ENCODE measurements around the gene ZNF22.
"Not testable (repeated sequence)": the region's sequence is repeated elsewhere in the genome, so short reads cannot be mapped to it uniquely, and the experiment has no call there.

The ZNF22 gene

GRCh38 chr10:44992732-44993225 is 7.9 kb upstream of the ZNF22 start:
- DNase-seq = no peak

- no peak for DNase-seq
These were observed 7.3 kb upstream of the ZNF22 start for GRCh38 chr10:44993226-44993921.

GRCh38 chr10:44993922-44994751 is 6.6 kb upstream of the ZNF22 start:
- no peak for DNase-seq

- peak; percentile 46 for DNase-seq
These were observed 5.8 kb upstream of the ZNF22 start for GRCh38 chr10:44994752-44995530.

GRCh38 chr10:44995581-44995913 is 5.2 kb upstream of the ZNF22 start:
- peak; percentile 76 for DNase-seq

- DNase-seq = peak; percentile 83
These were observed 4.6 kb upstream of the ZNF22 start for GRCh38 chr10:44995914-44996669.

- no peak for DNase-seq
These were observed 3.5 kb upstream of the ZNF22 start for GRCh38 chr10:44997105-44997748.

- DNase-seq = no peak
These were observed 2.5 kb upstream of the ZNF22 start for GRCh38 chr10:44998146-44998631.

GRCh38 chr10:45000138-45000751 is 478 bp upstream of the ZNF22 start:
- DNase-seq = no peak

- DNase-seq = peak; percentile 80
These were observed 842 bp downstream of the ZNF22 start for GRCh38 chr10:45001381-45002148.

GRCh38 chr10:45003432-45004000 is 2.8 kb downstream of the ZNF22 start:
- DNase-seq = no peak

- no peak for DNase-seq
These were observed 3.9 kb downstream of the ZNF22 start for GRCh38 chr10:45004661-45005060.

- DNase-seq = no peak
These were observed 4.6 kb downstream of the ZNF22 start for GRCh38 chr10:45005284-45005683.

- DNase-seq = no peak
These were observed 5.7 kb downstream of the ZNF22 start for GRCh38 chr10:45006276-45007030.

GRCh38 chr10:45008524-45009161 is 7.9 kb downstream of the ZNF22 start:
- DNase-seq = peak; percentile 74

- not testable (repeated sequence) for DNase-seq
These were observed 13.8 kb downstream of the ZNF22 start for GRCh38 chr10:45014557-45014956.

- DNase-seq = no peak
These were observed 14.9 kb downstream of the ZNF22 start for GRCh38 chr10:45015590-45015989.

- DNase-seq = no peak
These were observed 22.7 kb downstream of the ZNF22 start for GRCh38 chr10:45023426-45023825.

GRCh38 chr10:45034301-45034700 is 33.6 kb downstream of the ZNF22 start:
- DNase-seq = no peak

Measured in RPMI8226 (cell line).